ENCODE results near the gene IFTAP.
A peak's percentile ranks its signal among the peaks of the same experiment; 100 is the strongest.
"Not testable (repeated sequence)": the region's sequence is repeated elsewhere in the genome, so short reads cannot be mapped to it uniquely, and the experiment has no call there.

IFTAP gene

DNA sequence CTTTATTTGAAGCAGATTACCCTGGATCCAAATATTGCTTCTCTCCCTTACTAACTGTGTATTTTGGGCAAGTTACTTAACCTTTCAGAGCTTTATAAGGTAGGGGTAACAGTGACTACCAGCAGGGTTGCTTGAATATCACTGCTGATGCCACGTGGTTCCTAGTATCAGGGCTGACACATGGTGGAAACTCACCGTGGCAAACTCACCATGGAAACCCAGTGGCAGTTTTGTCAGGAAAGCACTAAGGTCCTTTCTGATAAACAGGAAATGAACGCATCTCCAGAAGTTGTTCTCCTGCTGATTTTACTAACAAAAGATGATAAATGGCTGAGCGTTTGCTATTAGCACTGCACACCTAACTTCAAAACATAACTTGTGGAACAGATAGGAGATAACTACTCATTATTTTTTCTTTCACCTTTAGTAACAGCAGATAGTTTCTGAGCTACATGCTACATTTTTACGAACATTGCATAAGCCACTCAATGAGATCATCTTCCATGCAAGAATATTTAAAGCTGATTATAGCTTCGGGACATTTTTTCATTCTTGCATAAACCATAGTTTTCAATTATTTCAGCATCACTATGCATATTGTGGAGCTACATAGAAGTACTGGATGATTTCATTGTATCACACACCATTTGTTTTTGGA is 63.4 kb downstream of the IFTAP start:
- no peak overlapping the region for H3K4me3 ChIP-seq (ENCODE audit: control insufficient read depth, low read depth, low read length)
- no peak for DNase-seq (ENCODE audit: low read depth)
- TF ChIP-seq, protein P1, sequence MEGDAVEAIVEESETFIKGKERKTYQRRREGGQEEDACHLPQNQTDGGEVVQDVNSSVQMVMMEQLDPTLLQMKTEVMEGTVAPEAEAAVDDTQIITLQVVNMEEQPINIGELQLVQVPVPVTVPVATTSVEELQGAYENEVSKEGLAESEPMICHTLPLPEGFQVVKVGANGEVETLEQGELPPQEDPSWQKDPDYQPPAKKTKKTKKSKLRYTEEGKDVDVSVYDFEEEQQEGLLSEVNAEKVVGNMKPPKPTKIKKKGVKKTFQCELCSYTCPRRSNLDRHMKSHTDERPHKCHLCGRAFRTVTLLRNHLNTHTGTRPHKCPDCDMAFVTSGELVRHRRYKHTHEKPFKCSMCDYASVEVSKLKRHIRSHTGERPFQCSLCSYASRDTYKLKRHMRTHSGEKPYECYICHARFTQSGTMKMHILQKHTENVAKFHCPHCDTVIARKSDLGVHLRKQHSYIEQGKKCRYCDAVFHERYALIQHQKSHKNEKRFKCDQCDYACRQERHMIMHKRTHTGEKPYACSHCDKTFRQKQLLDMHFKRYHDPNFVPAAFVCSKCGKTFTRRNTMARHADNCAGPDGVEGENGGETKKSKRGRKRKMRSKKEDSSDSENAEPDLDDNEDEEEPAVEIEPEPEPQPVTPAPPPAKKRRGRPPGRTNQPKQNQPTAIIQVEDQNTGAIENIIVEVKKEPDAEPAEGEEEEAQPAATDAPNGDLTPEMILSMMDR (IDR thresholded peaks at IDR 0.05; ENCODE audit: control insufficient read depth, insufficient read depth, low read depth, low read length, missing control alignments): no peak

GRCh38 chr11:36661359-36661758 is 67.1 kb downstream of the IFTAP start:
- not testable (repeated sequence) for DNase-seq (ENCODE audit: low read depth); H3K4me3 ChIP-seq (ENCODE audit: control insufficient read depth, low read depth, low read length)

GRCh38 chr11:36672815-36673450 is 78.6 kb downstream of the IFTAP start:
- peak; percentile 20 for DNase-seq (ENCODE audit: low read depth)
- no peak overlapping the region for H3K4me3 ChIP-seq (ENCODE audit: control insufficient read depth, low read depth, low read length)
- TF ChIP-seq, protein P1 (IDR thresholded peaks at IDR 0.05; ENCODE audit: control insufficient read depth, insufficient read depth, low read depth, low read length, missing control alignments): peak; percentile 54

DNA sequence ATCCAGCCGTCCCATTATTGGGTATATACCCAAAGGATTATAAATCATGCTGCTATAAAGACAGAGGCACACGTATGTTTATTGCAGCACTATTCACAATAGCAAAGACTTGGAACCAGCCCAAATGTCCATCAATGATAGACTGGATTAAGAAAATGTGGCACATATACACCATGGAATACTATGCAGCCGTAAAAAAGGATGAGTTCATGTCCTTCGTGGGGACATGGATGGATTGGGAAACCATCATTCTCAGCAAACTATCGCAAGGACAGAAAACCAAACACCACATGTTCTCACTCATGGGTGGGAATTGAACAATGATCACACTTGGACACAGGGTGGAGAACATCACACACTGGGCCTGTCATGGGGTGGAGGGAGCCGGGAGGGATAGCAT is 85.2 kb downstream of the IFTAP start:
- H3K4me3 ChIP-seq (ENCODE audit: control insufficient read depth, low read depth, low read length); DNase-seq (ENCODE audit: low read depth): not testable (repeated sequence)

DNA sequence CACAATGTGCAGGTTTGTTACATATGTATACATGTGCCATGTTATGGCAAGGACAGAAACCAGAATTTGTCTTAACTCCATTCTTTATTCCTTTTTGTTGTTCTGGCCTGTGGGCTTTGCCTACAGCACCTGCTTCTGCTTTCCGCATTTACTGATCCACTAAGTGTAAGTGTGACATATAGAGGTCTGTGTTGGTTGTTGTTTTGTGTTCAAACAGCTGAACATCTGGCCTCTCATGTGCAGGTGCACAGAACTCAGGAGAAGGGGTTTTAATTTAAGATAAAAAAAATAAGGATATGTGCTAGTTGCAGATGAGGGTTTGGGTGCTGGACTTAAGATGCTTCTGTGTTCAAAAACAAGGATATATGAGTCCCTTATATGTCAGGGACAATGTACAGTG is 89.5 kb downstream of the IFTAP start:
- DNase-seq (ENCODE audit: low read depth): no peak
- H3K4me3 ChIP-seq (ENCODE audit: control insufficient read depth, low read depth, low read length): no peak overlapping the region
- TF ChIP-seq, protein P1 (IDR thresholded peaks at IDR 0.05; ENCODE audit: control insufficient read depth, insufficient read depth, low read depth, low read length, missing control alignments): no peak

DNA sequence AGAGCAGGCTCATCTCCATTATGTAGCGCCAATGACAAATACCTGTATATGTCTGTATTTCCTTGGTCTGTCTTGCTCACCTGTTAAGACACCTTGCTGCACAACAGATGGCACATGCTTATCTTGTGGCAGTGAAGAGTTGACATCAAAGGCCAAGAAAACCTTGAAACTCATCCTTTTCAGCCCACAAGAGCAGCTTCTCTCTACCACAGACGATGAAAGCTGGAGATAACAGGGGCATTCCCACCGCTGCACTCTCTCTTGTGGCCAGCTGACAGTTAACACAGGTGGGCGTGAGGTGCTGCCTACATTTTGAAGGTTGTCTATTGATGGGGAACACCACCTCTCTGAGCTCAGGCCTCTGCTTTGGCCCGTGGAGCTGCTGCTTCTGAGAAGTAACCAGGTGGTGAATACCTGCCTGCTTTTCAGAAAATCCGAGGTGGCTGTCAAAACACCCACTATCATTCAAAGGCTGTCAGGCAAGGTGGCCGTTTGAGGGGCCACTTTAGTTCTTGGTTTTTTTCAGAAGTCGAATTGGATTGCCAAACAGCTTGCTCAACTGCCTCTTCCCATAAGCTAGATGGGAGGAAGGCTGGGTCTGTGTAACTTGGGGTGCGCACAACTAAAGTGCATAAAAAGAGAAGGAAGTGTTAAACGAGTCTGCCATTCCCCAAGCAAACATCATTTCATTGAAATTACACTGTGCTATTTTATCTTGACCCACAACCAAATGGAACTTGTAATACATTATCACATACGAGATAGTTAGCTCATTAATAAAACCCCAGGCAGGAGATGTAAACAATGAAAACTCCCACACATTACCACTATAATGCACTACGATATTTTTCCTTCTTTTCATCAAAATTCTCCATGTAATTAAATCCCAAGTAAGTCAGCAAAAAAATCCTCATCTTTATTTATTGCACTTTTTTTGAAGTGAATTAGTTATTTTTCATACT is 90.8 kb downstream of the IFTAP start:
- no peak overlapping the region for H3K4me3 ChIP-seq (ENCODE audit: control insufficient read depth, low read depth, low read length)
- no peak for DNase-seq (ENCODE audit: low read depth)
- TF ChIP-seq, protein P1 (IDR thresholded peaks at IDR 0.05; ENCODE audit: control insufficient read depth, insufficient read depth, low read depth, low read length, missing control alignments): no peak

GRCh38 chr11:36688132-36688531 is 93.8 kb downstream of the IFTAP start:
- DNase-seq (ENCODE audit: low read depth): no peak
- no peak overlapping the region for H3K4me3 ChIP-seq (ENCODE audit: control insufficient read depth, low read depth, low read length)
- TF ChIP-seq, protein P1 (IDR thresholded peaks at IDR 0.05; ENCODE audit: control insufficient read depth, insufficient read depth, low read depth, low read length, missing control alignments): no peak

All from AG09309 (cell line).